Gastrocnemius medialis (tissue), 4 donors: Measurements from ENCODE around the gene SOWAHD.

ENCODE experiments used
- CTCF ChIP-seq, 5 experiments: fragments of 450-650 bp in 3 of 5; fragments of 200-600 bp in 2 of 5; sonication (generic) in 2 of 5; IDR thresholded peaks in 4 of 5; conservative IDR thresholded peaks in 1 of 5; 1 replicate in 4 of 5; 2 replicates in 1 of 5; pipeline ENCODE4 v1.5.1; 2016 to 2019; ENCODE audit warnings: antibody characterized with exemption in 5 of 5, mild to moderate bottlenecking in 3 of 5, moderate library complexity in 3 of 5
- POLR2A ChIP-seq, 2 donors: fragments of 450-650 bp; IDR thresholded peaks; one replicate each; pipeline ENCODE4 v1.6.1; 2017; ENCODE audit warnings: antibody characterized with exemption in 2 of 2, mild to moderate bottlenecking in 2 of 2, moderate library complexity in 2 of 2

DNA sequence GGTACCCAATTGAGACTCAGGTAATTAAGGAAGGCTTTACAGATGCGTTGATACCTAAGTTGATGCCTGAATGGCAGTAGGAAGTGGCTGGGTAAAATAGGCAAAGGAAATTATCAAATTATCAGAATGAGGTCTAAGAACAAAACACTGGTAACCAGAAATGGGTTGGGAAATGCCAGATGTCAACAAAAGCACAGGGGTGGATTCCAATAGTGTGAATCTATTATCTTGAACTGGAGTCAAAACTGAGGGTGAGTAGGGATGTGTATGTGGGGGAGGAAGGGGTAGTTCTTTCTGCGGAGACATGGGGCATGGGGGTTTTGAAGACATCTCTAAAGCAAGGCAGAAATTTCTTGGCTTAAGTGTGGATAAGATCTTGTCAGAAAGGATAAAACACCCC lies 49.5 kb upstream of the SOWAHD start:
- TF ChIP-seq POLR2A (IDR thresholded peaks at IDR 0.05) = no peak
- TF ChIP-seq CTCF (IDR thresholded peaks at IDR 0.05 in 4 of 5, conservative IDR thresholded peaks at IDR 0.05 in 1 of 5) = no peak
